GM23338 (cell line): Measurements from ENCODE around the gene APP.

ENCODE experiments used
- CREB1 ChIP-seq: fragments of 250-450 bp; sonication (Bioruptor Pico); IDR thresholded peaks from 2 replicates; pipeline ENCODE4 v1.5.0; 2020; ENCODE audit warnings: low read depth, mild to moderate bottlenecking, moderate library complexity
- CTCF ChIP-seq, 2 experiments: fragments of 200-600 bp in 1 of 2; sonication (generic) in 1 of 2; conservative IDR thresholded peaks; 2 replicates each; pipeline versions ENCODE4 v1.5.1 to v1.6.1; 2016 to 2017; ENCODE audit warnings: antibody characterized with exemption in 2 of 2, low read depth in 2 of 2, mild to moderate bottlenecking in 2 of 2, moderate library complexity in 1 of 2
- EZH2 ChIP-seq: fragments of 200-600 bp; sonication (generic); IDR thresholded peaks from one replicate; pipeline ENCODE4 v1.8.0; 2017; ENCODE audit warnings: antibody characterized with exemption, mild to moderate bottlenecking, low read depth; ENCODE audit not compliant: unreplicated experiment
- EZH2phosphoT487 ChIP-seq: fragments of 200-600 bp; sonication (generic); IDR thresholded peaks from one replicate; pipeline ENCODE4 v1.8.1; 2018; ENCODE audit warnings: antibody characterized with exemption; ENCODE audit not compliant: unreplicated experiment
- JUNB ChIP-seq: IDR thresholded peaks from one replicate; pipeline ENCODE4 v1.6.1; 2016; ENCODE audit warnings: antibody characterized with exemption; ENCODE audit not compliant: unreplicated experiment
- NANOG ChIP-seq: IDR thresholded peaks from 2 replicates; pipeline ENCODE4 v1.6.1; 2016; ENCODE audit warnings: antibody characterized with exemption, borderline replicate concordance
- POLR2AphosphoS5 ChIP-seq: IDR thresholded peaks from 2 replicates; pipeline ENCODE4 v1.6.1; 2016; ENCODE audit warnings: antibody characterized with exemption, low read depth
- STAT1 ChIP-seq: IDR thresholded peaks from one replicate; pipeline ENCODE4 v1.6.1; 2016; ENCODE audit warnings: antibody characterized with exemption; ENCODE audit not compliant: unreplicated experiment
- ZNF114 ChIP-seq: fragments of 250-450 bp; sonication (Bioruptor Pico); IDR thresholded peaks from 2 replicates; pipeline ENCODE4 v1.5.0; 2020; ENCODE audit warnings: mild to moderate bottlenecking, moderate library complexity
- ZNF331 ChIP-seq: fragments of 250-450 bp; sonication (Bioruptor Pico); IDR thresholded peaks from 2 replicates; pipeline ENCODE4 v1.5.0; 2020; ENCODE audit warnings: low read depth, mild to moderate bottlenecking, moderate library complexity
- ZNF462 ChIP-seq: fragments of 250-450 bp; sonication (Bioruptor Pico); IDR thresholded peaks from 2 replicates; pipeline ENCODE4 v1.5.0; 2020; ENCODE audit warnings: mild to moderate bottlenecking, moderate library complexity
- TF ChIP-seq, protein P1 (sequence below): IDR thresholded peaks from 2 replicates; pipeline ENCODE4 v1.6.1; 2016; ENCODE audit warnings: antibody characterized with exemption
- TF ChIP-seq, protein P2 (sequence below): IDR thresholded peaks from one replicate; pipeline ENCODE4 v1.6.1; 2018; ENCODE audit warnings: antibody characterized with exemption; ENCODE audit not compliant: unreplicated experiment

GRCh38 chr21:25912402-25912746, 258.2 kb downstream of the APP start:
- TF ChIP-seq ZNF114, result no peak
- TF ChIP-seq CTCF (conservative IDR thresholded peaks at IDR 0.05; ENCODE audit: low read depth in 2 of 2), result no peak
- no peak for TF ChIP-seq EZH2
- no peak for TF ChIP-seq CREB1 (CRISPR knock-in tag)
- TF ChIP-seq NANOG, result no peak
- TF ChIP-seq, protein P1, sequence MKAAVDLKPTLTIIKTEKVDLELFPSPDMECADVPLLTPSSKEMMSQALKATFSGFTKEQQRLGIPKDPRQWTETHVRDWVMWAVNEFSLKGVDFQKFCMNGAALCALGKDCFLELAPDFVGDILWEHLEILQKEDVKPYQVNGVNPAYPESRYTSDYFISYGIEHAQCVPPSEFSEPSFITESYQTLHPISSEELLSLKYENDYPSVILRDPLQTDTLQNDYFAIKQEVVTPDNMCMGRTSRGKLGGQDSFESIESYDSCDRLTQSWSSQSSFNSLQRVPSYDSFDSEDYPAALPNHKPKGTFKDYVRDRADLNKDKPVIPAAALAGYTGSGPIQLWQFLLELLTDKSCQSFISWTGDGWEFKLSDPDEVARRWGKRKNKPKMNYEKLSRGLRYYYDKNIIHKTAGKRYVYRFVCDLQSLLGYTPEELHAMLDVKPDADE, result no peak
- no peak for TF ChIP-seq POLR2AphosphoS5
- TF ChIP-seq, protein P2, sequence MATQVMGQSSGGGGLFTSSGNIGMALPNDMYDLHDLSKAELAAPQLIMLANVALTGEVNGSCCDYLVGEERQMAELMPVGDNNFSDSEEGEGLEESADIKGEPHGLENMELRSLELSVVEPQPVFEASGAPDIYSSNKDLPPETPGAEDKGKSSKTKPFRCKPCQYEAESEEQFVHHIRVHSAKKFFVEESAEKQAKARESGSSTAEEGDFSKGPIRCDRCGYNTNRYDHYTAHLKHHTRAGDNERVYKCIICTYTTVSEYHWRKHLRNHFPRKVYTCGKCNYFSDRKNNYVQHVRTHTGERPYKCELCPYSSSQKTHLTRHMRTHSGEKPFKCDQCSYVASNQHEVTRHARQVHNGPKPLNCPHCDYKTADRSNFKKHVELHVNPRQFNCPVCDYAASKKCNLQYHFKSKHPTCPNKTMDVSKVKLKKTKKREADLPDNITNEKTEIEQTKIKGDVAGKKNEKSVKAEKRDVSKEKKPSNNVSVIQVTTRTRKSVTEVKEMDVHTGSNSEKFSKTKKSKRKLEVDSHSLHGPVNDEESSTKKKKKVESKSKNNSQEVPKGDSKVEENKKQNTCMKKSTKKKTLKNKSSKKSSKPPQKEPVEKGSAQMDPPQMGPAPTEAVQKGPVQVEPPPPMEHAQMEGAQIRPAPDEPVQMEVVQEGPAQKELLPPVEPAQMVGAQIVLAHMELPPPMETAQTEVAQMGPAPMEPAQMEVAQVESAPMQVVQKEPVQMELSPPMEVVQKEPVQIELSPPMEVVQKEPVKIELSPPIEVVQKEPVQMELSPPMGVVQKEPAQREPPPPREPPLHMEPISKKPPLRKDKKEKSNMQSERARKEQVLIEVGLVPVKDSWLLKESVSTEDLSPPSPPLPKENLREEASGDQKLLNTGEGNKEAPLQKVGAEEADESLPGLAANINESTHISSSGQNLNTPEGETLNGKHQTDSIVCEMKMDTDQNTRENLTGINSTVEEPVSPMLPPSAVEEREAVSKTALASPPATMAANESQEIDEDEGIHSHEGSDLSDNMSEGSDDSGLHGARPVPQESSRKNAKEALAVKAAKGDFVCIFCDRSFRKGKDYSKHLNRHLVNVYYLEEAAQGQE, result no peak
- no peak for TF ChIP-seq EZH2phosphoT487
- TF ChIP-seq STAT1, result no peak
- TF ChIP-seq JUNB, result no peak
- TF ChIP-seq ZNF462 (CRISPR knock-in tag), result no peak
- TF ChIP-seq ZNF331, result no peak
